Panc1 (cell line): ENCODE data around the gene DCBLD1.

Experiments used
- SIN3A ChIP-seq: IDR thresholded peaks from 2 replicates; pipeline ENCODE4 v1.6.1; 2012; ENCODE audit warnings: low read depth, mild to moderate bottlenecking, low read length, moderate library complexity, borderline replicate concordance; ENCODE audit not compliant: insufficient read depth
- TF ChIP-seq, protein P1 (sequence below): fragments of 450-650 bp; IDR thresholded peaks from 2 replicates; pipeline ENCODE4 v1.5.1; 2017; ENCODE audit warnings: mild to moderate bottlenecking

GRCh38 chr6:117509021-117509420 is 26.5 kb downstream of the DCBLD1 start:
- TF ChIP-seq, protein P1, sequence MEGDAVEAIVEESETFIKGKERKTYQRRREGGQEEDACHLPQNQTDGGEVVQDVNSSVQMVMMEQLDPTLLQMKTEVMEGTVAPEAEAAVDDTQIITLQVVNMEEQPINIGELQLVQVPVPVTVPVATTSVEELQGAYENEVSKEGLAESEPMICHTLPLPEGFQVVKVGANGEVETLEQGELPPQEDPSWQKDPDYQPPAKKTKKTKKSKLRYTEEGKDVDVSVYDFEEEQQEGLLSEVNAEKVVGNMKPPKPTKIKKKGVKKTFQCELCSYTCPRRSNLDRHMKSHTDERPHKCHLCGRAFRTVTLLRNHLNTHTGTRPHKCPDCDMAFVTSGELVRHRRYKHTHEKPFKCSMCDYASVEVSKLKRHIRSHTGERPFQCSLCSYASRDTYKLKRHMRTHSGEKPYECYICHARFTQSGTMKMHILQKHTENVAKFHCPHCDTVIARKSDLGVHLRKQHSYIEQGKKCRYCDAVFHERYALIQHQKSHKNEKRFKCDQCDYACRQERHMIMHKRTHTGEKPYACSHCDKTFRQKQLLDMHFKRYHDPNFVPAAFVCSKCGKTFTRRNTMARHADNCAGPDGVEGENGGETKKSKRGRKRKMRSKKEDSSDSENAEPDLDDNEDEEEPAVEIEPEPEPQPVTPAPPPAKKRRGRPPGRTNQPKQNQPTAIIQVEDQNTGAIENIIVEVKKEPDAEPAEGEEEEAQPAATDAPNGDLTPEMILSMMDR: no peak
- no peak for TF ChIP-seq SIN3A
